ENCODE measurements around the gene KCNK5. TPM values are rescaled to one million over a fixed set of nuclear protein-coding genes. Genes with fewer than 3 reads are reported as not detected.
A peak's percentile ranks its signal among the peaks of the same experiment; 100 is the strongest.

Gene KCNK5, protein sequence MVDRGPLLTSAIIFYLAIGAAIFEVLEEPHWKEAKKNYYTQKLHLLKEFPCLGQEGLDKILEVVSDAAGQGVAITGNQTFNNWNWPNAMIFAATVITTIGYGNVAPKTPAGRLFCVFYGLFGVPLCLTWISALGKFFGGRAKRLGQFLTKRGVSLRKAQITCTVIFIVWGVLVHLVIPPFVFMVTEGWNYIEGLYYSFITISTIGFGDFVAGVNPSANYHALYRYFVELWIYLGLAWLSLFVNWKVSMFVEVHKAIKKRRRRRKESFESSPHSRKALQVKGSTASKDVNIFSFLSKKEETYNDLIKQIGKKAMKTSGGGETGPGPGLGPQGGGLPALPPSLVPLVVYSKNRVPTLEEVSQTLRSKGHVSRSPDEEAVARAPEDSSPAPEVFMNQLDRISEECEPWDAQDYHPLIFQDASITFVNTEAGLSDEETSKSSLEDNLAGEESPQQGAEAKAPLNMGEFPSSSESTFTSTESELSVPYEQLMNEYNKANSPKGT
- 1 to 10 TPM; 6.2 to 9.2 (median 7.4) TPM for total RNA-seq

DNA sequence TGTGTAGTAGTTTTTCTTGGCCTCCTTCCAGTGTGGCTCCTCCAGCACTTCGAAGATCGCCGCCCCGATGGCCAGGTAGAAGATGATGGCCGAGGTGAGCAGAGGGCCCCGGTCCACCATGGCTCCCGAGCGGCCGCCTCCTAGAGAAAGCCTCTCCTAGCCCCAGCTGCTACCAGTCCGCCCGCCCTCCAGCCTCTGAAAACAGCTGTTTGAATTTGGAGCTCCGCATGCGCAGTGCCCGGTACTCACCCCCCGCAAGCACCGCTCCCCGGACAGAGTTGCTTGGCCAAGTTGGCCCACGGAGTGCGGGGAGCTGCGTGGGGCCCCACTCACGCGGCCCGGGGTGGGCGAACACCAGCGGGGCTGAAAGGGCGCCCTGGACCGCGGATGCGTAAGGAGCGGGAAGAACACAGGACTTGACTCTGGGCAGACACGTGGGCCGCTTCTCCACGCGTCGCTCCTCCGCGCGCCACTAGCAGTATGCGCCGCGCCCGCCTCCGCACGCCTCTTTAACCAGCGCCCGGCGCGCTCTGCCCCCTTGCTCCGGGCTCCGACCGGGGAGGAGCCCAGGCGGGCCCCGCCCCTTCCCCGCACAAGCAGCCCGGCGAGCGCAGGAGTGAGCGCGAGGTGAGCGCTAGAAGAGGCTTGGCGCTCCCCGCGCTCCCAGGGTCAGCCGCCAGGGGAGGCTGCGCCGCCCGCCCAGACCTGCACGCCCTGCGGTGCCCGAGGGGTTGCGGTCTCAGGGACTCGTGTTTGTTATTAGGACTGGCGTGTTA lies at the start of gene KCNK5:
Gene KCNK5 (minus strand): TSS at position 484 of the 776 bp plus-strand sequence. CDS start 364 bp downstream, at position 120.
- 1% methylated on average over 10 of the region's 73 CpGs for WGBS
- TF ChIP-seq POLR2AphosphoS5 (IDR thresholded peaks at IDR 0.05) (peak; percentile 49 to 75), POLR2A (IDR thresholded peaks at IDR 0.05; ENCODE audit: low read depth) (no peak), EP300 (IDR thresholded peaks at IDR 0.05) (no peak)
- TF ChIP-seq, protein P1, sequence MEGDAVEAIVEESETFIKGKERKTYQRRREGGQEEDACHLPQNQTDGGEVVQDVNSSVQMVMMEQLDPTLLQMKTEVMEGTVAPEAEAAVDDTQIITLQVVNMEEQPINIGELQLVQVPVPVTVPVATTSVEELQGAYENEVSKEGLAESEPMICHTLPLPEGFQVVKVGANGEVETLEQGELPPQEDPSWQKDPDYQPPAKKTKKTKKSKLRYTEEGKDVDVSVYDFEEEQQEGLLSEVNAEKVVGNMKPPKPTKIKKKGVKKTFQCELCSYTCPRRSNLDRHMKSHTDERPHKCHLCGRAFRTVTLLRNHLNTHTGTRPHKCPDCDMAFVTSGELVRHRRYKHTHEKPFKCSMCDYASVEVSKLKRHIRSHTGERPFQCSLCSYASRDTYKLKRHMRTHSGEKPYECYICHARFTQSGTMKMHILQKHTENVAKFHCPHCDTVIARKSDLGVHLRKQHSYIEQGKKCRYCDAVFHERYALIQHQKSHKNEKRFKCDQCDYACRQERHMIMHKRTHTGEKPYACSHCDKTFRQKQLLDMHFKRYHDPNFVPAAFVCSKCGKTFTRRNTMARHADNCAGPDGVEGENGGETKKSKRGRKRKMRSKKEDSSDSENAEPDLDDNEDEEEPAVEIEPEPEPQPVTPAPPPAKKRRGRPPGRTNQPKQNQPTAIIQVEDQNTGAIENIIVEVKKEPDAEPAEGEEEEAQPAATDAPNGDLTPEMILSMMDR (IDR thresholded peaks at IDR 0.05), result peak; percentile 45 to 61 (median 45)
- H3K9me3 ChIP-seq, result no peaks in the 10 kb centered on the region
- no peak for DNase-seq (ENCODE audit: extremely low spot score)
- H3K4me3 ChIP-seq, result peak within 1 kb of the TSS; percentile 51 to 69 (median 56)
- H3K27me3 ChIP-seq, result peaks cover 4 to 53% (median 19%) of the 10 kb centered on the region in 4 donors
- H3K27ac ChIP-seq (replicated peaks in 1 of 4), result peak within 1 kb of the TSS; percentile 38 to 65 (median 54)
- intact Hi-C loops (cut with DNase I), result no loop called here
- no peaks in the 10 kb centered on the region for H3K36me3 ChIP-seq
- H3K4me1 ChIP-seq, result peaks cover 11 to 20% (median 17%) of the 10 kb centered on the region in 4 donors

DNA sequence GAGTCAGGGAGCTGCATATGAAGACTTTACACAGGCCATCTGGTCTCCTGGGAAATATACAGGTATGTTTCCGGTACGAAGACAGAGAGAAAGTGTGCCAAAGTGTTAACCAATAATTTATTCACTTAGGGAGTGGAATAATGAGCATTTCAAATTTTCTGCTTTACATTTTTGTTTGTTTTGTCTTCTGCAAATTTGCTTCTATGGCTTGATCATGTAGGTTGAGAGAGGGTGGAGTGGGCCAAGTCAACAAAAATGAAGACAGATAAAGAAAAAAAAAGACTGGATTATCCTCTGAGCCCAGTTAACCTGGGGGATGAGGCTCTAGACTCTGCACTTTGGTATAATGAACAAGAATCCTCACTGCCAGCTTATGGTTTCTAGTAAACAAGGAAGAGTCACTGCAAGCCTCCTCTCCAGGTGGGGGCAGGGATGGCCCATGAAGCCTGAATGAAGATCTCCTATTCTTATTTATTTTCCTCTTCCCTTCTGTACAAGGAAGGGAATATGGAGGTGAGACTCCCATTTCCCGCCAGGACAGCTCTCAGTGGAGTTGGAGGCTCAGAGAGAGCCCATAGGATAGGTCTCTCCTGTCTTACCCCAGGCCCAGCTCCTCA lies 47.2 kb upstream of the KCNK5 start:
- TF ChIP-seq POLR2A (IDR thresholded peaks at IDR 0.05; ENCODE audit: low read depth) (no peak), POLR2AphosphoS5 (IDR thresholded peaks at IDR 0.05) (no peak), EP300 (IDR thresholded peaks at IDR 0.05) (no peak)
- TF ChIP-seq, protein P1 (IDR thresholded peaks at IDR 0.05), result no peak
- Histone ChIP-seq H3K4me3 (no peak overlapping the region), H3K27me3 (peaks cover 0 to 10% (median 0%) of the 10 kb centered on the region in 4 donors), H3K36me3 (no peaks in the 10 kb centered on the region), H3K4me1 (peaks cover 0 to 3% (median 0%) of the 10 kb centered on the region in 4 donors), H3K27ac (replicated peaks in 1 of 4) (no peak overlapping the region), H3K9me3 (no peaks in the 10 kb centered on the region)
- intact Hi-C loops (cut with DNase I), result no loop called here
- DNase-seq (ENCODE audit: extremely low spot score), result no peak
- WGBS, result 78% methylated on average over 3 of the region's 3 CpGs

DNA sequence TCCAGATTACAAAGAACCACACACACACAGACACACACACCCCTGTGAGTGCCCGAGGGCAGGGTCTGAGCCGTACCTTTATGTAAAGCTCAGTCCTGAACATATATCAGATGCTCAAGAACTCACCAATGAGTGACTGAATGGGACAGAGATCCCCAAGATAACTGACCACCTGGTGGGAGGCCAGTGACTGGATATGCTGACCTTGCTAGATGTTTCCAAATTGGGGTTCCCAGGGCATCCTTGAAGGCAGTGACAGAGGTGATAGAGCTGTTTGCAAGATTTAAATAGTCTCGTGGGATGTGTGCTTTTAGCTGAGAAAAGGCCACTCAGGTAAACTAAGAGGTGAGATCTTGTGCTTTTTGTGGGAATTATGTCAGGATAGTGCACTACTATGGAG lies 45.6 kb upstream of the KCNK5 start:
- H3K9me3 ChIP-seq, result no peaks in the 10 kb centered on the region
- no peak for TF ChIP-seq POLR2A (IDR thresholded peaks at IDR 0.05; ENCODE audit: low read depth)
- no peak for TF ChIP-seq POLR2AphosphoS5 (IDR thresholded peaks at IDR 0.05)
- TF ChIP-seq EP300 (IDR thresholded peaks at IDR 0.05), result no peak
- TF ChIP-seq, protein P1 (IDR thresholded peaks at IDR 0.05), result no peak
- H3K4me1 ChIP-seq, result no peaks in the 10 kb centered on the region
- WGBS, result 95% methylated on average over 3 of the region's 3 CpGs
- H3K4me3 ChIP-seq, result no peak overlapping the region
- H3K27ac ChIP-seq (replicated peaks in 1 of 4), result no peak overlapping the region
- intact Hi-C loops (cut with DNase I), result no loop called here
- peaks cover 0 to 5% (median 0%) of the 10 kb centered on the region in 4 donors for H3K27me3 ChIP-seq
- H3K36me3 ChIP-seq, result no peaks in the 10 kb centered on the region
- DNase-seq (ENCODE audit: extremely low spot score), result no peak

DNA sequence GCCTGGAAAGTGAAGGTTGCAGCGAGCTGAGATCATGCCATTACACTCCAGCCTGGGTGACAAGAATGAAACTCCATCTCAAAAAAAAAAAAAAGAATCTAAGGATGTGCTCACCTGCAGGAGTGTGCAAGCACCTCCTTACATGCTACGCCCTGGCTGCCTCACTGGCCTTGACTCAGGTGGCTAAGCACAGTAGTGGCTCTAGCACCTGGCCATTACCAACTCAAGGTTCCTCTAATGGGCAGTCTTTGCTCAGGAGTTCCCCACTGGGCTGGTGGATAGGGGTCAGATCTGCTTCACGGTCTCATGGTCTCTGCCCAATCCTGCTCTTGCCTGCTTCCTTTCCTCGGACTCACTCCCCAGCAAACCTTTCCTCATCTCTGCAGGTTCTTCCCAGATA lies 45.2 kb upstream of the KCNK5 start:
- H3K9me3 ChIP-seq, result no peaks in the 10 kb centered on the region
- no peak overlapping the region for H3K27ac ChIP-seq (replicated peaks in 1 of 4)
- no peak for DNase-seq (ENCODE audit: extremely low spot score)
- H3K4me1 ChIP-seq, result no peaks in the 10 kb centered on the region
- no peak overlapping the region for H3K4me3 ChIP-seq
- H3K27me3 ChIP-seq, result peaks cover 0 to 2% (median 0%) of the 10 kb centered on the region in 4 donors
- no peaks in the 10 kb centered on the region for H3K36me3 ChIP-seq
- TF ChIP-seq EP300 (IDR thresholded peaks at IDR 0.05) (no peak), POLR2A (IDR thresholded peaks at IDR 0.05; ENCODE audit: low read depth) (no peak), POLR2AphosphoS5 (IDR thresholded peaks at IDR 0.05) (no peak)
- TF ChIP-seq, protein P1 (IDR thresholded peaks at IDR 0.05), result no peak
- 62% methylated on average over 4 of the region's 4 CpGs for WGBS
- intact Hi-C loops (cut with DNase I), result no loop called here
